Small intestine (tissue), 7 donors: ENCODE data around the gene ATXN10. TPM values are rescaled to one million over a fixed set of nuclear protein-coding genes. Genes with fewer than 3 reads are reported as not detected.
A peak's percentile ranks its signal among the peaks of the same experiment; 100 is the strongest.

Source experiments
- DNase-seq, 2 donors: peaks; one replicate each; pipeline versions ENCODE4 v3.0.0 to v3.0.0-alpha.2; 2013
- FAIRE-seq: peaks from 2 replicates; lab custom pipeline; 2012; peaks lifted over from hg19 to GRCh38; lab: Jason Lieb, UNC
- H3K27ac ChIP-seq, 3 donors: one replicate each; pipeline ENCODE4 v1.5.1; 2013; ENCODE audit warnings: low read length in 2 of 3, mild to moderate bottlenecking in 2 of 3, control low read depth in 1 of 3, inconsistent platforms in 1 of 3, low read depth in 1 of 3, moderate library complexity in 1 of 3
- H3K27me3 ChIP-seq, 3 donors: one replicate each; pipeline ENCODE4 v1.6.1; 2013; ENCODE audit warnings: low read length in 3 of 3, inconsistent platforms in 1 of 3; ENCODE audit not compliant: control insufficient read depth in 3 of 3, insufficient read depth in 3 of 3
- H3K36me3 ChIP-seq, 3 donors: one replicate each; pipeline ENCODE4 v1.6.1; 2013; ENCODE audit warnings: low read length in 3 of 3, inconsistent platforms in 1 of 3, low read depth in 1 of 3, mild to moderate bottlenecking in 1 of 3, moderate library complexity in 1 of 3; ENCODE audit not compliant: control insufficient read depth in 3 of 3, insufficient read depth in 2 of 3
- H3K4me1 ChIP-seq, 3 donors: one replicate each; pipeline ENCODE4 v1.6.1; 2013; ENCODE audit warnings: low read length in 2 of 3, inconsistent platforms in 1 of 3, low read depth in 1 of 3, mild to moderate bottlenecking in 1 of 3, moderate library complexity in 1 of 3; ENCODE audit not compliant: control insufficient read depth in 3 of 3, insufficient read depth in 2 of 3
- H3K4me3 ChIP-seq, 3 donors: one replicate each; pipeline ENCODE4 v1.5.1; 2013; ENCODE audit warnings: low read length in 3 of 3, control low read depth in 1 of 3, inconsistent platforms in 1 of 3, low read depth in 1 of 3, mild to moderate bottlenecking in 1 of 3, moderate library complexity in 1 of 3
- H3K9me3 ChIP-seq, 2 donors: one replicate each; pipeline ENCODE4 v1.6.1; 2013; ENCODE audit warnings: low read depth in 1 of 2, low read length in 1 of 2; ENCODE audit not compliant: control insufficient read depth in 2 of 2, insufficient read depth in 1 of 2
- WGBS, 3 donors: extraction: QIAGEN DNeasy Blood & Tissue Kit; methylation state at CpG; one replicate each; pipeline ENCODE4 v1.1.7; 2013; 5-methylcytosine and 5-hydroxymethylcytosine counted together
- polyA plus RNA-seq, 4 donors: library from polyadenylated mRNA; stranded (reverse) in 3 of 4; unstranded in 1 of 4; fragments of 200-250 nt in 3 of 4; fragments of 120-200 nt in 1 of 4; gene quantifications; one replicate each; pipeline versions ENCODE4 v1.2.1 to v1.2.3, GENCODE V29; 2013
- donor health status: healthy with polysubstance abuse.
- donor health status: control.
- donor health status: control.
- donor health status: Bipolar disorder and iron deficiency.
- donor health status: healthy.

Gene ATXN10
- polyA plus RNA-seq, 4 donors, result 15.4 to 74.3 (median 39.2) TPM

DNA sequence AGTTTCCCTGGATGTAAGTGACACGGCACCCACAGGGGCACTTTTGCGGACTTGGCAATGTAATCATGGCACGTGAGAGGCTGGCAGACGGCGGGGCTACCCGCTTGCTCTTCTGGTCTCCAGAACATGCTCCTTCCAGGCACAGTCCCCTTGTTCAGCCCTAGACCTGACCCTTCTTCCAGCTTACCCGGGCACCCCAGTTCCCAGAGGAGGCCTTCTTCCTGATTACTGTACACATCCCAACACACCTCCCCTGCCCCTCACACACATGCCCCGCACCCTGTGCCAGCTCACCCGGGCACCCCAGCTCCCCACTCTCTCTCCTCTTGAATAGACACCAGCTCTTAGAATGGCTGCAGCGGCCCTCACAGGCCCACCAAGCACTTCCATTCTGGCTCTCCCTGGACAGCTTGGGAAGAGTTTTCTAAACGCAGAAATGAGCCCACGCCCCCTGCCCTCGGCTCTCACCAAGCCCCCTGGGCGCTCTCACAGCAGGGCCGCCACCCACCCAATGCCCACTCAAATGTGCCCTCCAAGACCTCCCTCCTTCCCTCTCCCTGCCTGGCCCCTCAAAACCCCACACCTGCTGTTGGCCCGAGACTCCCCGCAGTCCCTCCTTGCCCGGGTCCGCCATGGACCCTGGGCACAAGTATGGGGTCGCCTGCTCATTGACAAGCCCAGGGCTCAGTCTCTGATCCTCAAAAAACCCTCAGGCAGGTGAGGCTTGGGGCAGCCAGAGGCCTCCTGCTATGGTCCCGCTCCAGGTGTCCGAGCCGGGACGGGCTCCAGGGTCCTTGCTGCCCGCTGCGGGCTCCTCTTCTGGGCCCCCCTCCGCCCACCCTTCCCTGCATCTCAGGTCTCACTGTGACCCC is 216.8 kb downstream of the ATXN10 start:
- no peak for DNase-seq
- no peaks in the 10 kb centered on the region for H3K36me3 ChIP-seq
- FAIRE-seq, result no peak
- H3K4me1 ChIP-seq, result peaks cover 0 to 3% (median 0%) of the 10 kb centered on the region in 3 donors
- WGBS, 3 donors, result 89 to 94% (median 91%) methylated on average over 27 of the region's 27 CpGs
- no peak overlapping the region for H3K27ac ChIP-seq
- H3K4me3 ChIP-seq, result no peak overlapping the region
- no peaks in the 10 kb centered on the region for H3K9me3 ChIP-seq
- peaks cover 0 to 19% (median 9%) of the 10 kb centered on the region in 3 donors for H3K27me3 ChIP-seq

DNA sequence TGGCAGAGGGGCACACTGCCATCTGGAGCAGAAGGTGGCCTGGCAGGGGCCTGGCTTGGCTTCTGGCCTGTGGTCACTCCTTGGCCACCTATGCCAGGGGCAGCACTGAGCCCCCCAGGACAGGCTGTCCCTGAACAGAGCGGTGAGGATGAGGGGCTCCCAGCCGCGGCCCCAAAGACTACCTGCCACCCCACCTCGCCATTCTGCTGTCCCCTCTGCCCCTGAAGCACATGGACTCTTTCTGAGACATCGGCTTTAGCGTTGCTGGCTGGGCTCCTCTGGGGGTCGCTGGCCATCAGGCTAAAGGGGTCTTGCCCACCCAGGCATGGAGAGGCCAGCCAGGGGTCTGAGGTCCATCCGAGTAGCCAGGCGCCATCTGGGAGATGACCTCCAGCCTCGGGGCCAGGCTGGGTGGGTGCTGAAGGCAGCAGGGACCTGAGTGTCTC is 217.5 kb downstream of the ATXN10 start:
- H3K27ac ChIP-seq, result no peak overlapping the region
- H3K4me3 ChIP-seq, result no peak overlapping the region
- FAIRE-seq (no peak), DNase-seq (no peak)
- H3K27me3 ChIP-seq, result peaks cover 0 to 19% (median 9%) of the 10 kb centered on the region in 3 donors
- no peaks in the 10 kb centered on the region for H3K36me3 ChIP-seq
- WGBS, 3 donors, result 82 to 94% (median 82%) methylated on average over 9 to 10 of the region's 10 CpGs
- H3K4me1 ChIP-seq, result peaks cover 0 to 3% (median 0%) of the 10 kb centered on the region in 3 donors
- H3K9me3 ChIP-seq, result no peaks in the 10 kb centered on the region

DNA sequence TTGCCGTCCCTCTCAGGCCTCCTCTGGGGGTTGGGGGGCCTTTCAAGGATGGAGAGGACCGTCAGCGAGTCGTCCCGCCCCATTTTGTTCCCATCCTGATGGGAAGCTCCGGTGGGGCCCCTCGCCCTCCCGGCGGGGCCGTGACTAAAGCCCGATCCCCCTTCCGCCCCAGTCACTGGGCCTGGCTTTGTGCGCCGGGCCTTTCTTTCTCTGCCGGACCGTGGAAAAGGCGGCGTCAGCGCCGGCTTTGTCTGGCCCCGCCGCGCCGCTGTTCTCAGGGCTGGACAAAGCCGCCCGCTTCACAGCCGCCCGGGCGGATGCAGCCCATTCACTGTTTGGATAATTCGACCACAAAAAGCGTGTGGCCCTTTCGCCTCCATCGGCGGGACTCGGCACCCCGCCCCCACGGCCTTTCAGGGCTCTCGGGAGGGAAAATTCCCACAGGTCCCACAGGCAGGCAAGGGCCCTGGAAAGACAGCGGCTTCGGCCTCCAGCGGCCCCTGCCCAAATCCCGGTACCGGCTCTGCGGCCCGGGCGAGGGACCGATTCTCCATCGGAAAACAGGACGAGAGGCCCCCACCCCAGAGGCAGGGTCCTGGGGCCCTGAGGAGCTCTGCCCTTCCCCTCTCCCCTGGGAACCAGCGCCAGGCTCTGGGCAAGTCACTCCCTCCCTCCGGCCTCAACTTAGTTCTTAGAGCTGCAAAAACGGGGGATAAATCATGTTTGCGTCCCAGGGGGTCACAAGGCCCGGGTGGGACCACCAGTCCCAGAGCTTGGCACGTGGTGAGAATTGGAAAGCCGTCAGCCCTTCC is 218.1 kb downstream of the ATXN10 start:
- DNase-seq, result peak in 1 of 2 donors; percentile 15
- peaks cover 0 to 3% (median 0%) of the 10 kb centered on the region in 3 donors for H3K4me1 ChIP-seq
- no peaks in the 10 kb centered on the region for H3K36me3 ChIP-seq
- peaks cover 0 to 19% (median 9%) of the 10 kb centered on the region in 3 donors for H3K27me3 ChIP-seq
- H3K9me3 ChIP-seq, result no peaks in the 10 kb centered on the region
- no peak overlapping the region for H3K4me3 ChIP-seq
- no peak for FAIRE-seq
- WGBS, 3 donors, result 35 to 41% (median 40%) methylated on average over 48 to 56 of the region's 56 CpGs
- H3K27ac ChIP-seq, result no peak overlapping the region

DNA sequence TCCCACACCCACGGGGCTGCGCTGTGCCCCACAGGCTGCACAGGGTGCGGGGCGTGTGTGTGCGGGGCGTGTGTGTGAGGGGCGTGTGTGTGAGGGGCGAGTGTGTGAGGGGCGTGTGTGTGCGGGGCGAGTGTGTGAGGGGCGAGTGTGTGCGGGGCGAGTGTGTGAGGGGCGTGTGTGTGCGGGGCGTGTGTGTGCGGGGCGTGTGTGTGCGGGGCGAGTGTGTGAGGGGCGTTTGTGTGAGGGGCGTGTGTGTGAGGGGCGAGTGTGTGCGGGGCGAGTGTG is 218.7 kb downstream of the ATXN10 start:
- H3K36me3 ChIP-seq, result no peaks in the 10 kb centered on the region
- peaks cover 0 to 19% (median 9%) of the 10 kb centered on the region in 3 donors for H3K27me3 ChIP-seq
- no peaks in the 10 kb centered on the region for H3K9me3 ChIP-seq
- H3K4me3 ChIP-seq, result no peak overlapping the region
- whole genome bisulfite sequencing, 3 donors, result 91 to 95% (median 93%) methylated on average over 22 to 26 of the region's 26 CpGs
- H3K4me1 ChIP-seq, result peaks cover 0 to 3% (median 0%) of the 10 kb centered on the region in 3 donors
- DNase-seq (no peak), FAIRE-seq (no peak)
- no peak overlapping the region for H3K27ac ChIP-seq

DNA sequence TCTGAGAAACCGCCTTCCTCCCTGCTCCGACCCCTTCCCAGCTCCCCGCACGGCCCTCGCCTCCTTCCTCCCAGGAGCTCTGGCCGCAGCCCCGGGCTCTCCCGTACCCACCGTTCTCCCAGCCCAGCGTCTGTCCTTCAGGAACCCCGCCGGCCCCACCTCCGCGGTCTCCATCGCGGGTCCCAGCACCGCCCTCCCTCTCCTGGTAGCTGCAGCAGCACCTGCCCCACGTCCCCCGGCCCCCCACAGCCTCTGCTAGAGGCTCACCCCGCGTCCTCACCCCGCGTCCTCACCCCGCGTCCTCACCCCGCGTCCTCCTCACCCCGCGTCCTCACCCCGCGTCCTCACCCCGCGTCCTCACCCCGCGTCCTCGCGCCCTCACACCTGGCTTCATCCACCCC is 219.4 kb downstream of the ATXN10 start:
- FAIRE-seq (no peak), DNase-seq (no peak)
- H3K27me3 ChIP-seq, result peaks cover 0 to 19% (median 9%) of the 10 kb centered on the region in 3 donors
- no peaks in the 10 kb centered on the region for H3K9me3 ChIP-seq
- H3K4me3 ChIP-seq, result no peak overlapping the region
- H3K27ac ChIP-seq, result no peak overlapping the region
- H3K36me3 ChIP-seq, result no peaks in the 10 kb centered on the region
- WGBS, 3 donors, result 79 to 87% (median 80%) methylated on average over 37 of the region's 37 CpGs
- H3K4me1 ChIP-seq, result peaks cover 0 to 3% (median 0%) of the 10 kb centered on the region in 3 donors

DNA sequence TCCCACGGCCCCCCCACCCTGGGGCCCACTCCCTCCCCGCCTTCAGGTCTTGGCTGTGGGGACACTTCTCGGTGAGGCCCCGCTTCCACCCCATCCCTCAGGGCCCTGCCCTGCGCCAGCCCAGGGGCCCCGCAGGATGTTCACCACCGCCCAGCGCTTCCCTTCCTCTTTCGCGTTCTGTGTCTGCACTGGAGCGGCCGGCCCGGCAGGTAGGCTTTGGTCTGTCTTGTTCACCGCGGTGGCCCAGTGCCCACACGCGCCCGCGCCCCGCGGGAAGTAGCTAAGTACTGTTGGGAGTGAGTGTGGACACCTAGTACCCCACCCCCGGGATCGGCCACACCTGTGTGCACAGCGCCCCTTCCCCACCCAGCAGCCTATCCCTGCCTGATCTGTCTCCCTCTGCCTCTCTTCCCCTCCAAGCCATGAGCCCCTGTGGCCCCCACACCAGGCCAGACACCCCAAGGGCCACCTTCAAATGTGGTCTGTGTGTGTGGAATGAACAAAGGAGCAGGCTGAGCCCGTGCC is 219.9 kb downstream of the ATXN10 start:
- H3K9me3 ChIP-seq, result no peaks in the 10 kb centered on the region
- no peak overlapping the region for H3K27ac ChIP-seq
- H3K36me3 ChIP-seq, result no peaks in the 10 kb centered on the region
- no peak for FAIRE-seq
- no peak for DNase-seq
- no peak overlapping the region for H3K4me3 ChIP-seq
- WGBS, 3 donors, result 54 to 69% (median 59%) methylated on average over 23 to 25 of the region's 25 CpGs
- peaks cover 0 to 19% (median 9%) of the 10 kb centered on the region in 3 donors for H3K27me3 ChIP-seq
- H3K4me1 ChIP-seq, result peaks cover 0 to 3% (median 0%) of the 10 kb centered on the region in 3 donors

DNA sequence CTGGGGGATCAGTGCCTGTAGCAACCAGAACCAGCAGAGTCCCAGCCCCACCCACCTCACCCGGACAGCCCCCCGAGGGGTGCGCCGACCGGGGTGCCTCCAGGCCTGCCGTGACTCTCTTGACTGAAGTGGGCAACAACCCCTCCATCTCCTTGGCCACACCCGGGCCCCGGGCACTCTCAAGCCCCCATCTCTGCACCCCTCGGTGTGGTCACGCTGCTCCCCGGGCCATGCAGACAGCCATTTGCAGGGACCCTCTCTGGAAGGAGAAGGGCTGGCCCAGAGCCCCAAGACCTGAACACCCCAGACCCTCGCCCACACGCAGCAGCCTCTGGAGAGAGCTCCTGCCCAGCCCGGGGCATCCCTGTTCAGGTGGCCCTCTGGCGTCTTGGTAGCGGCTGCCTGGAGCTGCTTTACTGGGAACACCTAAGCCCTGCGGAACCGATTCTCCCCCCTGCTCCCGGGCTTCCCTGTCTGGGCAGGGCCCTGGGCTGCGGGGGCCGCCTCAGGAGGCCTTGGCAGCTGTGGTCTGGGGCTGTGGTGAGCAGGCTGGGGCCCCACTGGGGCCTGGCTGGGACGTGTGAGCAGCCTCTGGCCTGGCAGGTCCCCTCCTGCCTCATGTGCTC is 220.5 kb downstream of the ATXN10 start:
- H3K4me3 ChIP-seq, result no peak overlapping the region
- FAIRE-seq, result no peak
- H3K27me3 ChIP-seq, result peaks cover 0 to 19% (median 9%) of the 10 kb centered on the region in 3 donors
- no peaks in the 10 kb centered on the region for H3K9me3 ChIP-seq
- no peak for DNase-seq
- WGBS, 3 donors, result 73 to 81% (median 74%) methylated on average over 22 of the region's 22 CpGs
- no peaks in the 10 kb centered on the region for H3K36me3 ChIP-seq
- peaks cover 0 to 3% (median 0%) of the 10 kb centered on the region in 3 donors for H3K4me1 ChIP-seq
- H3K27ac ChIP-seq, result no peak overlapping the region
